ENCODE measurements around the gene TTC7B.
"Not testable (repeated sequence)": the region's sequence is repeated elsewhere in the genome, so short reads cannot be mapped to it uniquely, and the experiment has no call there.

DNA sequence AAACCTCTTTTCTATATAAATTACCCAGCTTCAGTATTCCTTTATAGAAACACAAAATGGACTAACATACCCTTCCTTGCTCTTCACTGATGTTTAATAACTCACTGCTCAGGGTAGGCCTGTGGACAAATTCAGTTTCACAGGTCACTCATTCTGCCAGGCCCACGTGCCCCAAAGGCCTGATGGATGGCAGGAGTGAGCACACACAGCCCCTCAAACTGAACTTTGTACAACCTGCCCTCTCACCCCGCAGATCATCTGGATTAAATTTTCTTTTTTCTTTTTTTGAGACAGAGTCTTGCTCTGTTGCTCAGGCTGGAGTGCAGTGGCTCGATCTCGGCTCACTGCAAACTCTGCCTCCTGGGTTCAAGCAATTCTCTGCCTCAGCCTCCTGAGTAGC, 24.4 kb upstream of the TTC7B start:
- TF ChIP-seq CTCF (conservative IDR thresholded peaks at IDR 0.05 in 1 of 2, IDR thresholded peaks at IDR 0.05 in 1 of 2; ENCODE audit: low read depth in 1 of 2, low read length in 2 of 2); EZH2 (IDR thresholded peaks at IDR 0.05; ENCODE audit: low read length, missing control alignments): not testable (repeated sequence)

All from fibroblast of lung (primary cell).